Stimulated activated naive CD8-positive, alpha-beta T cell treated with anti-CD3 and anti-CD28 coated beads, Interleukin-15, amount 100 ng/mL, for 72 hours (primary cell): ENCODE data around the gene LCN2.
"Not testable (repeated sequence)": the region's sequence is repeated elsewhere in the genome, so short reads cannot be mapped to it uniquely, and the experiment has no call there.

ENCODE experiments used
- ATAC-seq: fragments of 150-1000 bp; cut with Tn5 transposase; 2 replicates; pipeline ENCODE4 v1.10.0; 2021; ENCODE audit warnings: mild to moderate bottlenecking, moderate library complexity
- DNase-seq, 2 donors: peaks; one replicate each; pipeline ENCODE4 v3.0.0; 2021 to 2022
- H3K27ac Mint-ChIP-seq, 2 donors: one replicate each; pipeline ENCODE4 v1.8.0; 2022; ENCODE audit warnings: mild to moderate bottlenecking in 2 of 2, mixed read lengths in 2 of 2, moderate library complexity in 2 of 2
- H3K27me3 Mint-ChIP-seq: one replicate; pipeline ENCODE4 v1.8.0; 2022; ENCODE audit warnings: mixed read lengths
- H3K4me1 Mint-ChIP-seq: one replicate; pipeline ENCODE4 v1.8.0; 2022; ENCODE audit warnings: mild to moderate bottlenecking, mixed read lengths
- H3K4me3 Mint-ChIP-seq, 2 donors: one replicate each; pipeline ENCODE4 v1.8.0; 2022; ENCODE audit warnings: mild to moderate bottlenecking in 2 of 2, mixed read lengths in 2 of 2, moderate library complexity in 1 of 2
- H3K9me3 Mint-ChIP-seq, 2 donors: one replicate each; pipeline ENCODE4 v1.8.0; 2022; ENCODE audit warnings: mixed read lengths in 2 of 2

Gene LCN2

DNA sequence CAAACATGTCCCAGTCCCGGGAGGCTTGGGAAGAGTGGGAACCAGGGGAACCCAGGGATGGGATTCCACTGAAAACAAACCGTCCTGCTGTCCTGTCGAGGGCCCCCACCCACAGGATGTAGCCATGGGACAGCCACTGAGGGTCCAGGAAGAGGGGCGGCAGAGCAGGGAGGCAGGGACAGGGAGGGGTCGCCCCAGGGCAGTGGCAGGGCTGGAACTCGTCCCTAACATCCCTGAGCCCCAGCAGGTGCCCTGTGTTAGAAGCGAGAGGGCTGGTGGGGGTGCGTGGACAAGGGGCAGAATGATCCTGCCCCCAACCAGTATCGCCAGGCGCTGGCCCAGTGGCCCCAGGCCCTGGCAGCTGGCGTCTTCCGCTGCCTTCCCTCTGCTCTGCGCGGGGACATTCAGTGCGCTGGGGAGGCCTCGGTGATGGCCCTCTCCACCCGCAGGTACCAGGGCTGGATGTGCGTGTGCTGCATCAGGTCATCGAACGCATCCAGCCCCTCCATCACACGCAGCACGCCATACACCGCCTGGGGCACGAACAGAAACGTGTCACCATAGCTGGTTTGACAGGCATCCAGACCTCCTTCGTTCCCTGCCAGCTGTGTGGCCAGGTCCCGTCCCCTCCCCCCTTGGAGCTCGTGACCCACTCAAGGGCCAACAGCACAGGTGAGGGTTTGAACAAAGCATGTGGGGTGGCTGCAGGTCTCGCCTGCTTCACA, 28.4 kb upstream of the LCN2 start:
- H3K9me3 Mint-ChIP-seq: no peaks in the 10 kb centered on the region
- H3K27me3 Mint-ChIP-seq: no peaks in the 10 kb centered on the region
- DNase-seq: no peak
- H3K27ac Mint-ChIP-seq: peak overlapping the region in 1 of 2 donors; percentile 59
- no peak for ATAC-seq
- H3K4me3 Mint-ChIP-seq: no peak overlapping the region
- H3K4me1 Mint-ChIP-seq: peaks cover 35% of the 10 kb centered on the region

DNA sequence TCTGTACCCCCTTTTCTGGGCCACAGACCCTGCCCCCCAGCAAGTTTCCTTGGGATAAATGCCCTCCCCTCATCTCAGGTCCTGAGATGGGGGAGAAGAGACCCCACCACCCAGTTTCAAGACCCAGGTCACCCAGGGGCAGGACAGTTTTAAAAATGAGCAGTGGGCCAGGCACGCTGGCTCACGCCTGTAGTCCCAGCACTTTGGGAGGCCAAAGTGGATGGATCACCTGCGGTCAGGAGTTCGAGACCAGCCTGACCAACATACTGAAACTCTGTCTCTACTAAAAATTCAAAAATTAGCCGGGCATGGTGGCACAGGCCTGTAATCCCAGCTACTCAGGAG, 27.8 kb upstream of the LCN2 start:
- ATAC-seq (no peak), DNase-seq (no peak)
- Mint-ChIP-seq H3K9me3 (no peaks in the 10 kb centered on the region), H3K27me3 (no peaks in the 10 kb centered on the region), H3K27ac (no peak overlapping the region), H3K4me1 (peaks cover 35% of the 10 kb centered on the region), H3K4me3 (no peak overlapping the region)

DNA sequence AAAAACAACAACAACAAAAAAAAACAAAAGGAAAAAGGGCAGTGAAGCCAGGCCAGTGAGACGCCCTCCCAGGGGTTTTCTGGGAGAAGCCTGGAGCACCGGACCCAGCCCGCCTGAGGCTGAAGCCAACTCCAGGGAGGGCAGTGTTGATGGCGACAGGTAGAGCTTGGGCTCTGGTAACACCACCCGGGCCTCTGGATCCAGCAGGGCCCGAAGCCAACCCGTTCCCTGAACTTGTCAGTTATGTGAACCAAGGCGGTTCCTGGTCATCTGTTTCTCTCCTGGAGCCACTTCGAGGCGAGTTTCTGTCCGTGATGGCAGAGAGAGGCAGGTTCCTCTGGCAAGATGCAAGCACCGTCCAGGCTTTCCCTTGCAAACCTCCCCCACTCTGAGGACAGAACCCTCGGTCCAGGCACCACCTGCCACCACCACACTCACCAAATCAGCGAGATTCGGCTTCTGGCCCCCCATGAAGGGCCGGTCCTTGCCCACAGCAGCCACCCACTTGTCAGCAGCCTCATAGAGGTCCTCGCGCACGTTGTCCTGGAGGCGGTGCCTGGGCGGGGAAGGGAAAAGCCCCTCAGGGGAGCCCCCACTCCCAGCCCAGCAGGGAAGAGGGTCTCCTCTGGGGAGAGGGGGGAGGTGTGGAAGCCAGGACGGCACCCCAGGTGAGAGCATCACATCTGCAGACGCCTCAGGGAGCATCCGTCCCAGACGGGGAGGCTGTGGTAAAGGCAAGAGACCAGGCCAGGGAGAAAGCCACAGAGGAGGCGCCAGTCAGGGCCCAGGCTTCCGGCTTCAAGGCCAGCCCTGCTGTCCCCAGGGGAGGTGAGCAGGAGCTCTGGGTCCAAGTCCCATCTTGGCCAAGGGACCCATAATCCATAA, 27.1 kb upstream of the LCN2 start:
- Mint-ChIP-seq H3K4me1 (peaks cover 39% of the 10 kb centered on the region), H3K4me3 (no peak overlapping the region), H3K9me3 (no peaks in the 10 kb centered on the region), H3K27ac (no peak overlapping the region), H3K27me3 (no peaks in the 10 kb centered on the region)
- ATAC-seq: no peak
- DNase-seq: no peak

DNA sequence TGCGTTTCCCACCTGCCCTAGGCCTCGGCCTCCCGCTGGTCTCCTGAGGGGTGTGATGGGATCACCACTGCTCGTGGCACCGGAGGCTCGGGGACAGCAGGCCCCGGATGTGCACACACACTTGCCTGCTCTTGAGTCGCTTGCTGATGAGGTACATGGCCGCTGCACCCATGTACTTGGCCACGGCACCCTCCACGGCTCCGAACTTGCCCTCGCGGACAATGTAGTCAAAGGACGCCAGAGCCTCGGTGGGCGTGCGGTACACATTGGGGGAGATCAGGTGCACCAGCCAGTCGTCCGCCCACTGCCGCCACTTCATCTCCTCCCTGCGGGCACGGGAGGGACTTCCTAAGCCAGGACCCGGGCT, 26.5 kb upstream of the LCN2 start:
- no peak for ATAC-seq
- no peaks in the 10 kb centered on the region for H3K27me3 Mint-ChIP-seq
- DNase-seq: no peak

DNA sequence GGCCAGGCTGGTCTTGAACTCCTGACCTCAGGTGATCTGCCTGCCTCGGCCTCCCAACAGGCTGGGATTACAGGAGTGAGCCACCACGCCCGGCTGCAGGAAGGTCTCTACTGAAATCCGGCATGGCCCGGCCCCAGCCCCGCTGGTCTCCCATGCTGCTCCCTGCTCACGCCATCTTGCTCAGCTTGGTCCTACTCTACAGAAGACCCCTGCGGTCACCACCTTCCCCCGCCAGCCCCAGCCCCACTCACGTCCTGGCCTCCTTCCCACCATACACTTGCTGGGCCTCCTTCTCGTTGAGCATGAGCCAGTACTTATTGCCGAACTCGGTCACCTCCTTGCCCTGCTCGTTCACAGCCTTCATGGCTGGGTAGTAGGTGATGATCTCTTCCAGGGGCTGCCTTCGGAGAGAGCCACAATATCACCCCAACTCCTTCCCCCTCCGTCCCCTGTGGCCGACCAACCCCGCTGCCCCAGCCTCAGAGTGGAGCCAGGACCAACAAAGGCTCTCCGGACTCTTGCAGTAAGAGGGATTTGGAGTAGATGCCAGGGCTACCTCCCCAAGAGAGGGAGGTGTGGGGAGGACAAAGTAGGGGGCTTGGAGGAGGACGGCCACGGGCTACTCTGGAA, 25.7 kb upstream of the LCN2 start:
- DNase-seq: no peak
- H3K4me3 Mint-ChIP-seq: no peak overlapping the region
- no peak for ATAC-seq

More for the DNA sequence above, 26.5 kb upstream of the LCN2 start:
- H3K27ac Mint-ChIP-seq: no peak overlapping the region
- no peaks in the 10 kb centered on the region for H3K9me3 Mint-ChIP-seq
- H3K4me3 Mint-ChIP-seq: no peak overlapping the region
- peaks cover 34% of the 10 kb centered on the region for H3K4me1 Mint-ChIP-seq

DNA sequence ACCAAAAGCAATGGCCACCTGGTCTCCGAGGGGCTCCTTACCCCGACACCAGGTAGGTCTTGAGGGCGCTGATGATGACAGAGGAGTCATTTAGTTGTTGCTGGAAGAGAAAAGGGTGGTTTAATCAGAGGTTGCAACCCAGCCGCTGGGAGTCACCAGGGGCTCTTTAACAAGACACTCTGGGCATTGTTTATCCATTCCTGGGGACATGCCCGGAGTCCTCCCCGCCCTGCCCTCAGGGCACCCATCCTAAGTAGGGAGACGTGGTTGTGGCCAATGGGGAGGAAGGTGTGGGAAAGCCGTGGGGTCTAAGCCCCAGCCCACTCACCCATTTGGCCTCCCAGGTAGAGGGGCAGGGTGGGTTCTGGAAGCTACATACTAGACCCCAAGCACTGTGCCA, 24.8 kb upstream of the LCN2 start:
- Mint-ChIP-seq H3K4me3 (no peak overlapping the region), H3K9me3 (no peaks in the 10 kb centered on the region), H3K4me1 (peaks cover 41% of the 10 kb centered on the region), H3K27ac (no peak overlapping the region), H3K27me3 (no peaks in the 10 kb centered on the region)
- DNase-seq (no peak), ATAC-seq (no peak)

More for the DNA sequence above, 25.7 kb upstream of the LCN2 start:
- no peaks in the 10 kb centered on the region for H3K9me3 Mint-ChIP-seq
- peaks cover 34% of the 10 kb centered on the region for H3K4me1 Mint-ChIP-seq
- H3K27ac Mint-ChIP-seq: peak overlapping the region in 1 of 2 donors; percentile 30
- no peaks in the 10 kb centered on the region for H3K27me3 Mint-ChIP-seq

DNA sequence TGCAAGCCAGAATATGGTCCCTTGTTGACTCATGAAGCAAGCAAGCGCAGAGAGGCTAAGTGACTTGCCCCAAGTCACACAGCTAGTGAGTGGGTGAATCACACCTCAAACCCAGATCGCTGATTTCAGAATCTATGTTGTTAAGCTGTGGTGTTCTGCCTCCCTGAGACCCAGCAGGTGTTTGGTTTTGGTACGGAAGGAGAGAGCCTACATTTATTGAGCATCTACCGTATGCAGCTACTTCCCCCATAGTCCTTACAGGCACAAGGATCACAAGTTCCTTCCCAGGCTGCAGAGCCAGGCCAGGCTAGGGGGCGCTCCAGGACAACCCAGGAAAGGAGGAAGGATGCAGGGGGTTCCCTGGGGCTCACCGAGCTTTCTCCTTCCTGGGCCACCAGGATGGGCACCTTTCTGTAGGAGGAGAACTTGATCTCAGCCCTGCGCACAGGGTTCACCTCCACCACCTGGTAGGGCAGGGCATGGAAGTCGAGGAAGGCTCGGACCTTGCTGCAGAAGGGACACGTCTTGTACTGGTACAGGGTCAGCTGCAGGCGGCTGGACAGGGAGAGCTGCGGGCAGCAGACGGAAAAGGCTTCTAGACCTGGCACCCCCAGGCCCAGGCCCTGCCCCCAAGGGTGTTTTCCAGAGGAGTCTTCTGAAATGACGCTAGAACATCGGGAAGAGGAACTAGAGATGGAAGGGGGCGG, 24.2 kb upstream of the LCN2 start:
- H3K27me3 Mint-ChIP-seq: no peaks in the 10 kb centered on the region
- peak overlapping the region in 1 of 2 donors; percentile 61 for H3K27ac Mint-ChIP-seq
- no peak for ATAC-seq
- H3K4me3 Mint-ChIP-seq: peak overlapping the region; percentile 19 to 20
- peak in 1 of 2 donors; percentile 50 for DNase-seq
- H3K9me3 Mint-ChIP-seq: no peaks in the 10 kb centered on the region
- peaks cover 44% of the 10 kb centered on the region for H3K4me1 Mint-ChIP-seq

DNA sequence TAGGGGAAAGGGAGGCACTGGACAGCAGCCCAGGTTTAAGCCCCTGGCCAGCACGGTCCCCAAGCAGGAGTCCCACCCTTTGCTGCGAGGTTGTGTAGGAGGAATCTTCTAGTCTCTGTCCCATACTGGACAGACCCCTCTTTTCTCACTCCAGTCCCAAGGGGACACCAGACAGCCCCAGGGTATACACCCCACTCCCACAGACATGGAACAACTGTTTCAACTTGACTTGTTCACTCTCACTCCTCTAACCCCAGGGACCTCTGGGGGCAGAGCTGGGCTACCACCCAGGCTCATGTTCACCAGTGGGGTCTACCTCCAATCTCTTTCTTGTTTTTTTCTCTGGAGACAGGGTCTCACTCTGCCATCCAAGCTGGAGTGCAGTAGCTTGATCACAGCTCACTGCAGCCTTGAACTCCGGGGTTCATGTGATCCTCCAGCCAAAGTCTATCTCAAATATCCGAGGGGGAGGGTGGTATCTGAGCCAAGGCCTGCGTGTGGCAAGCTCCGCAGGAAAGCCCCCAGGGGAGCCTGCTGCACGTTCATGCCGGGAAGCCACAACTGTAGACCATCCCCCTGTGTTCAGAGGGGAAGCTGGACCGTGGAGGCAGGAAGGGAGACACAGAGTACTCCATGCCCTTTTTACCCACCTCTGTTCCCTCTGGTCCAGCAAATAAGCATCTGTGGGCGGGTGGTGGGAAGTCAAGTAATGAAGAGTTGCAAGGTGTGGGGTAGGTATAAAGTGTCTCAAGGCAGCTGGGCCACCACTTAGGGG, 23.5 kb upstream of the LCN2 start:
- peaks cover 44% of the 10 kb centered on the region for H3K4me1 Mint-ChIP-seq
- peak overlapping the region; percentile 98 to 99 for H3K4me3 Mint-ChIP-seq
- H3K27ac Mint-ChIP-seq: peak overlapping the region in 1 of 2 donors; percentile 55
- no peaks in the 10 kb centered on the region for H3K27me3 Mint-ChIP-seq
- DNase-seq (no peak), ATAC-seq (no peak)
- H3K9me3 Mint-ChIP-seq: no peaks in the 10 kb centered on the region

DNA sequence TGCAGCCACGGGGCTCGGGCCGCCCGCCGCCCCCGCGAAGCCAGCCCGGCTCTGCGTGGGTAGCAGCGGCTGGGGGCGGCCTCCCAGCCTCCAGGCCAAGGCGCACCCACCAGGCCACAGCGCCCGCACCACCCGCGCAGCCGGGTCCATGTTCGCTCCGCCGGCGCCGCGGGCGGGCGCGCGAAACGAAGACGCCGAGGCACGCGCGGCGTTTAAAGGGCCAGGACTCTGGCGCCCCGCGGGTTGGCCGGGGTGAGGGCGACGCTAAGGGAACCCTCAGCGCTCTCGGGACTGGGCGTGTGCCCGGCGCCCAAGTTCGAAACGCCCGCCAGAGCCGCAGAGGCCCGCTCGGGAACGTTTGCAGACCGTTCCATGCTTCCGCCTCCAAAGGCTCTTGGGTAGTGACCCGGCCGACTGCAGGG, 21.7 kb upstream of the LCN2 start, which contains the start of gene PTGES2:
TSS of gene PTGES2 (minus strand) at position 162 of the 422 bp plus-strand sequence. CDS start at position 150, 12 bp downstream.
- Mint-ChIP-seq H3K4me1 (peaks cover 44% of the 10 kb centered on the region), H3K9me3 (no peaks in the 10 kb centered on the region), H3K27ac (peak within 1 kb of the TSS; percentile 98 to 100), H3K4me3 (peak within 1 kb of the TSS; percentile 98 to 99), H3K27me3 (peaks cover 6% of the 10 kb centered on the region)
- peak; percentile 85 for DNase-seq
- peak; percentile 82 for ATAC-seq

DNA sequence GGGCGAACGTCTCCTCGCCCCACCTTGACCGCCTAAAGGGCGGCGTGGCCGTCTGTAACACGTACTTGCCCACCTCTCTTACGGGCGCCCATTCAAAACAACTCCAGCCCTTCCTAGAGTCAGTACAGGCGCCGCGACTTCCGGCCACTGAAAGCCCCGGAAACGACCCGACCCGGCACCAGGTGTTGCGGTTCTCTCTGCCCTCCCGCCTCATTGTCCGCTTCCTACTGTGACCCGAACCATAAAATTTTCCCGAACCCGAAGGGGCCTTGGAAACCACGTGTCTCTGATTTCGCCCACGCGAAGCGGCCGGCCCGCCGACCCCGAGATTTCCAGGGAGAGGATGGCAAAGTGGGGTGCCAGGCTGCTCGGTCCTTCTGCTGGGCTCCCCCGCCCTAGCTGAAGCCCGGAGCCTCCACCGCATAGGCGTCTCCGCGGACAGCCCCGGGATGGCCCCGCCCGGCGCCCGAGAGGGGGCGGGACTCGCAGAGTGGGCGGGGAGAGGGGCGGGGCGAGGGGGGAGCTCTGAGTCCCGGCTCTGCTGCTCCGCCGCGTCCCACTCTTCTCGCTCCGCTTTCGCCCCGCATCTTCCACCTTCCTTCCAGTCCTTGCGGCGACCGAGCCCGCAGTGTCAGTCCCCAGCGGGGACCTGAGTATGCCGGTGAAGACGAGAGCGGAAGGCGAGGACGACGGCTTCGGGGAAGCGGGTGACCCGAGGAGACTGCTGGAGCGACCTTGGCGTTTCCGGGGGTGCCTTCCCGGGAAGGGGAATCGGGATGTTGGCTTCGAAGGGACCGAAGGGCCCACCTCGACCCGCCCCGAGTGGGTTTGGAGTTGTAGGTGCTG, 21.0 kb upstream of the LCN2 start:
- Mint-ChIP-seq H3K4me3 (peak overlapping the region; percentile 98 to 99), H3K4me1 (peaks cover 47% of the 10 kb centered on the region), H3K9me3 (no peaks in the 10 kb centered on the region), H3K27me3 (peaks cover 12% of the 10 kb centered on the region), H3K27ac (peak overlapping the region; percentile 98 to 100)
- DNase-seq (peak; percentile 91), ATAC-seq (peak; percentile 88)

DNA sequence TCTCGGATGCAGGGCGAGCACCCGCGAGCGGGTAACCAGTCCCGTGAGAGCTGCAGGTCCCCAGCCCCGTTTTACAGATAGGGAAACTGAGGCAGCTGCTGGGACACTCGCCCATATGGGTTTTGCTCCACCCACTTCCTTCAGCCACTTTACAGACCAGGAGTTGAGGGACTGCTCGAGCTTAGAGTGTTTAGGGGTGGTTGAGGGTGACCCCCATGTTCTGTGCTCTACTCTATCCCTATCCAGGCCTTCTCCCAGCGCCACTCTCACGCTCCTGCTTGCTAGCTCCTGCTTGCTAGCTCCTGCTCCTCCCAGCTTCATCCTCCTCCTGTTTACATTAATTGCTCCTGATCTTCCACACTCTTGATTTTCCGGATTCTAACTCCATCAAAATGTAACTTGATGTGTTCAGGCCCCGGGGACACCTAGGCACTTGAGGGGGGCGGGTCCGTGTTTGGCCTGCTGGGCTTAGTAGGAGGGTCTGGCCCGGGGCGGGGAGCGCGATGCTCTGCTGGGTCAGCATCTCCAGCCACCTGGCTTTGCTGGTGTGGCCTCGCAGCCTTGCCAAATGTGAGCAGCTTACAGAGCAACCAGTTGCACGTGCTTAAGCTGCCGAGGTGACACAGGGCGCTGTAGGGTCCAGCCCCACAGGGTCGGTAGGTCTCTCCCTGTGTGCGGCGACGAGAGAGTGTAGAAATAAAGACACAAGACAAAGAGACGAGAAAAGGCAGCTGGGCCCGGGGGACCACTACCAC, 20.2 kb upstream of the LCN2 start:
- H3K4me3 Mint-ChIP-seq: peak overlapping the region; percentile 98 to 99
- H3K27ac Mint-ChIP-seq: no peak overlapping the region
- DNase-seq (no peak), ATAC-seq (no peak)
- no peaks in the 10 kb centered on the region for H3K9me3 Mint-ChIP-seq
- H3K4me1 Mint-ChIP-seq: peaks cover 51% of the 10 kb centered on the region
- peaks cover 20% of the 10 kb centered on the region for H3K27me3 Mint-ChIP-seq

DNA sequence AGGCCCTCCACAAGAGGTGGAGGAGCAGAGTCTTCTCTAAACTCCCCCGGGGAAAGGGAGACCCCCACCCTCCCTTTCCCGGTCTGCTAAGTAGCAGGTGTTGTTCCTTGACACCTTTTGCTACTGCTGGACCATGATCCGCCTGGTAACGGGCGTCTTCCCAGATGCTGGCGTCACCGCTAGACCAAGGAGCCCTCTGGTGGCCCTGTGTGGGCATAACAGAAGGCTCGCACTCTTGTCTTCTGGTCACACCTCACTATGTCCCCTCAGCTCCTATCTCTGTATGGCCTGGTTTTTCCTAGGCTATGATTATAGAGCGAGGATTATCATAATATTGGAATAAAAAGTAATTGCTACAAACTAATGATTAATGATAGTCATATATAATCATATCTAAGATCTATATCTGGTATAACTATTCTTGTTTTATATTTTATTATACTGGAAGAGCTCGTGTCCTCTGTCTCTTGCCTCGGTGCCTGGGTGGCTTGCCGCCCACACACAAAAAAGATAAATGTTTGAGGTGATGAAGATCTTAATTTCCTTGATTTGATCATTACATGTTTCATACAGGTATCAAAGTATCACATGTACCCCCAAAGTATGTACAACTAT, 19.2 kb upstream of the LCN2 start:
- not testable (repeated sequence) for H3K4me3 Mint-ChIP-seq, ATAC-seq, H3K27ac Mint-ChIP-seq, H3K9me3 Mint-ChIP-seq
- DNase-seq: peak; percentile 41 to 62
- Mint-ChIP-seq H3K27me3 (peaks cover 28% of the 10 kb centered on the region), H3K4me1 (peaks cover 47% of the 10 kb centered on the region)

DNA sequence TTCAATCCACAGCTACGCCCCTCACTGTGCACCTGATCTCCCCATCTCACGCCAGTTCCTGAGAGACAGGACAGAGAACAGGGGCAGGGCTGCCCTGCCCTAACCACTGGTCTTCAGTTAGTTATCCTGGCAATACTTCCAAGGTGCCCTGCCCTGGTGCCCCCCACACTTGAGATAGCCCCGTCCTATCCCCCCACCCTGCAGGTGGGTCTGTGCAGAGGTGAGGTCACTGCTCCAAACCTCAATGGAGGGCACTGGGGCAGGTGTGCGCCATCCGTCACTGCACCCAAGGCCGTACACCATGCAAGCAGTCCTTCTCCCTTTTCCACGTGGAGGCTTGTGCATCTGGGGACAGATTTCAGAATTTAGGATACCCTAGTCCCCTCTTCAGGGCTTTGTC, 18.6 kb upstream of the LCN2 start:
- Mint-ChIP-seq H3K27me3 (peaks cover 30% of the 10 kb centered on the region), H3K4me1 (peaks cover 45% of the 10 kb centered on the region)
- not testable (repeated sequence) for DNase-seq, H3K27ac Mint-ChIP-seq, H3K9me3 Mint-ChIP-seq, ATAC-seq, H3K4me3 Mint-ChIP-seq
